ENCODE measurements around the gene TMOD3. TPM values are rescaled to one million over a fixed set of nuclear protein-coding genes. Genes with fewer than 3 reads are reported as not detected.
A peak's percentile ranks its signal among the peaks of the same experiment; 100 is the strongest.
"Not testable (repeated sequence)": the region's sequence is repeated elsewhere in the genome, so short reads cannot be mapped to it uniquely, and the experiment has no call there.

TMOD3 gene
- total RNA-seq, 4 donors from 2014 or later = 31.2 to 37.4 (median 36.7) TPM

DNA sequence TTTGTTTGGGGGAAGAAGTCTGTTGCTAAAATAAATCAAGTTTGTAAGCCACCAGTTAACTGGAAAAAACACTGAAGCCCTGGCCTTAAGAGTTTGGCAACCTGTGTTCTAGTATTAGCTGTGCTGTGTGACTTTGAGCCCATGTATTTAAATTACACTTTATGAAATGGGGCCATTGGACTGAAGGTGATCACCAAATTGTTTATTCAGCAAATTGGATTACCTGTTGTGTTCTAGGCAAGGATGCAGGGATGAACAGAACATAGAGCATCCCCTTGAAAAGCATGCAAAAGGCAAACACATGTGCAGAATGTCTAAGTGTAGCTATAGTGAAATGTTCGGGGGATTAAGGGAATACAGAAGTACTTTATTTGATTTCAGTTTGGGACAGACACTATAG is 54.6 kb downstream of the TMOD3 start:
- 54% methylated on average over 1 of the region's 1 CpG for WGBS
- no peaks in the 10 kb centered on the region for H3K9me3 ChIP-seq
- peaks cover 2% of the 10 kb centered on the region for H3K36me3 ChIP-seq
- no peaks in the 10 kb centered on the region for H3K27me3 ChIP-seq
- H3K4me3 ChIP-seq = no peak overlapping the region
- no peak for DNase-seq (ENCODE audit: low spot score in 2 of 2)
- TF ChIP-seq, protein P1, sequence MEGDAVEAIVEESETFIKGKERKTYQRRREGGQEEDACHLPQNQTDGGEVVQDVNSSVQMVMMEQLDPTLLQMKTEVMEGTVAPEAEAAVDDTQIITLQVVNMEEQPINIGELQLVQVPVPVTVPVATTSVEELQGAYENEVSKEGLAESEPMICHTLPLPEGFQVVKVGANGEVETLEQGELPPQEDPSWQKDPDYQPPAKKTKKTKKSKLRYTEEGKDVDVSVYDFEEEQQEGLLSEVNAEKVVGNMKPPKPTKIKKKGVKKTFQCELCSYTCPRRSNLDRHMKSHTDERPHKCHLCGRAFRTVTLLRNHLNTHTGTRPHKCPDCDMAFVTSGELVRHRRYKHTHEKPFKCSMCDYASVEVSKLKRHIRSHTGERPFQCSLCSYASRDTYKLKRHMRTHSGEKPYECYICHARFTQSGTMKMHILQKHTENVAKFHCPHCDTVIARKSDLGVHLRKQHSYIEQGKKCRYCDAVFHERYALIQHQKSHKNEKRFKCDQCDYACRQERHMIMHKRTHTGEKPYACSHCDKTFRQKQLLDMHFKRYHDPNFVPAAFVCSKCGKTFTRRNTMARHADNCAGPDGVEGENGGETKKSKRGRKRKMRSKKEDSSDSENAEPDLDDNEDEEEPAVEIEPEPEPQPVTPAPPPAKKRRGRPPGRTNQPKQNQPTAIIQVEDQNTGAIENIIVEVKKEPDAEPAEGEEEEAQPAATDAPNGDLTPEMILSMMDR (IDR thresholded peaks at IDR 0.05) = no peak
- no peak for TF ChIP-seq EP300 (IDR thresholded peaks at IDR 0.05)
- no peak for TF ChIP-seq POLR2AphosphoS5 (IDR thresholded peaks at IDR 0.05)
- TF ChIP-seq POLR2A (IDR thresholded peaks at IDR 0.05) = no peak
- peaks cover 37% of the 10 kb centered on the region for H3K4me1 ChIP-seq
- no peak overlapping the region for H3K27ac ChIP-seq

DNA sequence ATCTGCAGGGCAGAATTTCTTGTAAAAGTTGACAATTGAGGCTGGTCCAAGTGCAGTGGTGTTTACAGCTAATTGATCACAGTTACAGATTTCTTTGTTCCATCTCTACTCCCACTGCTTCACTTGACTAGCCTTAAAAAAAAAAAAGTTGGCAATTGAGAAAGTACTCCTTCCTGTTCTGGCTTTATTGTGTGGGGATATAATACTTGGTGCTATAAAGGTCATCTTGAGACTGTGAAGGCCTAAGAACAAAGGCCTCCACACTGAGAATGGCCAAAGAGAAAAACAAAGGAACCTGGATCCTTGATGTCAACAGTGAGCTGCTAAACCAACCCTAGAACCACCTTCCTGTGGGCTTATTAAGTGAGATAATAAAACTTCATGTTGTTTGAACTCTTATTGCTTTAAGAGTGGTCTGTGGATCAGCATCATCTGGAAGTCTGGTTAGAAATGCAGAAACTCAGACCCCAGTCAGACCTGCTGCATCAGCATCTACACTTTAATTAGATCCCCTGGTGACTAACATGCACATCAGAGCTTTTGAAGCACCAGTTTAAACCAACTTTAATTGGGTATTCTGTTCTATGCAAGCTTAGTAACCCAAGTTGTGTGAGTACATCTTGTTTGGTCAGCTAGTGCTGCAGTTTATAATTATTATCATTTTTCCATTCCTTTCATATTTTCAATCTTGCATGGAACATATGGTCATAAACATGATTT is 55.2 kb downstream of the TMOD3 start:
- peaks cover 2% of the 10 kb centered on the region for H3K36me3 ChIP-seq
- DNase-seq (ENCODE audit: low spot score in 2 of 2) = no peak
- no peak overlapping the region for H3K27ac ChIP-seq
- H3K4me1 ChIP-seq = peaks cover 31% of the 10 kb centered on the region
- no peaks in the 10 kb centered on the region for H3K27me3 ChIP-seq
- TF ChIP-seq POLR2AphosphoS5 (IDR thresholded peaks at IDR 0.05) (no peak), EP300 (IDR thresholded peaks at IDR 0.05) (no peak), POLR2A (IDR thresholded peaks at IDR 0.05) (no peak)
- TF ChIP-seq, protein P1 (IDR thresholded peaks at IDR 0.05) = no peak
- no peak overlapping the region for H3K4me3 ChIP-seq
- H3K9me3 ChIP-seq = no peaks in the 10 kb centered on the region

DNA sequence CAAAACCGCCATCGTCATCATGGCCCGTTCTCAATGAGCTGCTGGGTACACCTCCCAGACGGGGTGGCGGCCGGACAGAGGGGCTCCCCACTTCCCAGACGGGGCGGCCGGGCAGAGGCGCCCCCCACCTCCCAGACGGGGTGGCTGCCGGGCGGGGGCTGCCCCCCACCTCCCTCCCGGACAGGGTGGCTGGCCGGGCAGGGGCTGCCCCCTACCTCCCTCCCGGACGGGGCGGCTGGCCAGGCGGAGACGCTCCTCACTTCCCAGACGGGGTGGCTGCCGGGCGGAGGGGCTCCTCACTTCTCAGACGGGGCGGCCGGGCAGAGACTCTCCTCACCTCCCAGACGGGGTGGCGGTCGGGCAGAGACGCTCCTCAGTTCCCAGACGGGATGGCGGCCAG is 56.3 kb downstream of the TMOD3 start:
- not testable (repeated sequence) for H3K27me3 ChIP-seq

DNA sequence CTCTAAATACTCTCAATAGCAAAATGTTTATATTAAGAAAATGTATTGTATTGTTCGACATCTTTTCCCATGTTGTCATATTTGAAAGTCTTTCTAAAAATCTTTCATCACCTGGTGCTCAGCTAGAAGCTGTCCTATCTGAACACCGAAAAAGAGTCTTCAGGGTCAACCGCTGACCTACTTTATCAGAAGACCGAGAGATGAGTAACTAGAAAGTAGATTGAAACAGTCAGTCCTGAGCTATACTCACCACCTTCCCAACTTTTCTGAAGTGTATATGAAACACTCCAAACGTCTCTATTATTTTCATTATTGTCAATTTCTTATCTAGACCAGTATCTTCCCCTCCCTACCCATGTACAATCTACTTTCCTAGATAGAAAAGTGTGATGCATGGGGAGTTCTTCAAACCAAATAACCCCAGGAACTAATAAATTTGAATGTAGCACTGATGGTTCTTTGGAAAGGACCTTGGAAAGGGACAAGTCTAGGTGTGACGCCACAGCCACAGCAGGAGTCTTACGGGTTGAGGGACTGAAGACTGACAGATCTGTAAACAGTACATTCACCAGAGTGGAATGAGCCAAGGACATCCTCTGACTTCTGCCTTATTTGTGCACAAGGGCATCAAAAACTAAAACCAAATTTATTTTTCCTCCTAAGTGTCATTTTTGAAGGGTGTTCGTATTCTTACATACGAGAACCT is 58.6 kb downstream of the TMOD3 start:
- H3K4me1 ChIP-seq = peaks cover 19% of the 10 kb centered on the region
- no peak for DNase-seq (ENCODE audit: low spot score in 2 of 2)
- no peak overlapping the region for H3K4me3 ChIP-seq
- TF ChIP-seq EP300 (IDR thresholded peaks at IDR 0.05) = no peak
- TF ChIP-seq POLR2A (IDR thresholded peaks at IDR 0.05) = no peak
- TF ChIP-seq POLR2AphosphoS5 (IDR thresholded peaks at IDR 0.05) = no peak
- TF ChIP-seq, protein P1 (IDR thresholded peaks at IDR 0.05) = no peak
- no peaks in the 10 kb centered on the region for H3K9me3 ChIP-seq
- no peak overlapping the region for H3K27ac ChIP-seq
- WGBS = 90% methylated on average over 9 of the region's 9 CpGs
- H3K36me3 ChIP-seq = peaks cover 11% of the 10 kb centered on the region
- no peaks in the 10 kb centered on the region for H3K27me3 ChIP-seq

More for the DNA sequence above, 56.3 kb downstream of the TMOD3 start:
- H3K36me3 ChIP-seq; DNase-seq (ENCODE audit: low spot score in 2 of 2); H3K27ac ChIP-seq; H3K9me3 ChIP-seq; H3K4me3 ChIP-seq: not testable (repeated sequence)
- WGBS = 98% methylated on average over 23 of the region's 32 CpGs
- peaks cover 22% of the 10 kb centered on the region for H3K4me1 ChIP-seq

DNA sequence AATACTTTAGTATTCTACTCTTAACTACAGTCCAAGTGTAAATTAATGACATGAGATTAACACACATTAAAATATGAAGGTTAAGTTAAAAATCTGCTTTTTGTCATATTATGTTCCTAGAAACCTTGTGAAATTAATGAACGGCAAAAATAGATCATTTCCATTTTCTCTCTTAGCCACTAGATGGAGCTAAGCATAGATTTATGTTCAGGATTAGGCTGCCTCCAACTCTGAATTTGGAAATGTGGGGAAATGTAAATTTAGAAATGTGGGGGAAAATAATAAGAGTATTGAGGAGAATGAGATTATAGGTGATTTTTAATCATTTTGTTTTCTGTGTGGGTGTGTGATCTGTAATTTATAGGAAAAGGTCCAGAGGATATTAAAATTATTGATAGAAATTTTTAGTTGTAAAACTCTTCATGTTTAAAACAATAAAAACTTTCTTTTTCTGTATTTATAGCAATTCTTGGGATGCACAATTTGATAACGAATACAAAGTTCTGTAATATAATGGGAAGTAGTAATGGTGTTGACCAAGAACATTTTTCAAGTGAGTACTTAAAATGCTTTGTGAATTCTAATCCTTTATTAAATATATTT is 59.2 kb downstream of the TMOD3 start:
- TF ChIP-seq EP300 (IDR thresholded peaks at IDR 0.05) = no peak
- TF ChIP-seq, protein P1 (IDR thresholded peaks at IDR 0.05) = peak; percentile 50 to 58
- no peak for TF ChIP-seq POLR2A (IDR thresholded peaks at IDR 0.05)
- TF ChIP-seq POLR2AphosphoS5 (IDR thresholded peaks at IDR 0.05) = no peak
- 30% methylated on average over 2 of the region's 2 CpGs for whole genome bisulfite sequencing
- Histone ChIP-seq H3K27ac (no peak overlapping the region), H3K9me3 (no peaks in the 10 kb centered on the region), H3K27me3 (no peaks in the 10 kb centered on the region), H3K4me1 (peaks cover 13% of the 10 kb centered on the region), H3K36me3 (peaks cover 11% of the 10 kb centered on the region), H3K4me3 (no peak overlapping the region)
- DNase-seq (ENCODE audit: low spot score in 2 of 2) = no peak
